ENCODE results near the gene MED16.

GRCh38 chr19:916645-917322, 23.8 kb upstream of the MED16 start:
- TF ChIP-seq CTCF (IDR thresholded peaks at IDR 0.05; ENCODE audit: insufficient read depth, low read depth, low read length) = no peak
- TF ChIP-seq EZH2 (IDR thresholded peaks at IDR 0.05; ENCODE audit: insufficient read depth, low read length) = no peak

Data from astrocyte (in vitro differentiated cells and primary cell).